Smooth muscle cell (in vitro differentiated cells): ENCODE results near the gene SMURF2. TPM values are rescaled to one million over a fixed set of nuclear protein-coding genes. Genes with fewer than 3 reads are reported as not detected.

Experiments used
- DNase-seq: peaks from one replicate; lab custom pipeline; 2025; ENCODE audit not compliant: unreplicated experiment; lab: John Stamatoyannopoulos, UW
- H2AFZ ChIP-seq: fragments of 200-600 bp; sonication (generic); 2 replicates; pipeline ENCODE4 v1.6.0; 2016; ENCODE audit warnings: antibody characterized with exemption, low read depth, mild to moderate bottlenecking
- H3F3A ChIP-seq: fragments of 200-600 bp; sonication (generic); 2 replicates; pipeline ENCODE4 v1.6.0; 2017; ENCODE audit warnings: antibody characterized with exemption, low read depth
- H3K27ac ChIP-seq: fragments of 200-600 bp; sonication (generic); 2 replicates; pipeline ENCODE4 v1.5.1; 2016; ENCODE audit warnings: low read depth, mild to moderate bottlenecking
- H3K27me3 ChIP-seq: fragments of 200-600 bp; sonication (generic); 2 replicates; pipeline ENCODE4 v1.6.1; 2016; ENCODE audit warnings: low read depth, mild to moderate bottlenecking
- H3K36me3 ChIP-seq: fragments of 200-600 bp; sonication (generic); 2 replicates; pipeline ENCODE4 v1.5.1; 2016; ENCODE audit warnings: low read depth
- H3K4me1 ChIP-seq: fragments of 200-600 bp; sonication (generic); 2 replicates; pipeline ENCODE4 v1.5.1; 2016; ENCODE audit warnings: low read depth
- H3K4me2 ChIP-seq: fragments of 200-600 bp; sonication (generic); 2 replicates; pipeline ENCODE4 v1.6.0; 2016; ENCODE audit warnings: mild to moderate bottlenecking
- H3K4me3 ChIP-seq: fragments of 200-600 bp; sonication (generic); 2 replicates; pipeline ENCODE4 v1.5.1; 2016; ENCODE audit warnings: mild to moderate bottlenecking
- H3K79me2 ChIP-seq: fragments of 200-600 bp; sonication (generic); 2 replicates; pipeline ENCODE4 v1.6.0; 2016; ENCODE audit warnings: low read depth, mild to moderate bottlenecking
- H3K9ac ChIP-seq: fragments of 200-600 bp; sonication (generic); 2 replicates; pipeline ENCODE4 v1.6.0; 2016; ENCODE audit warnings: low read depth
- H3K9me3 ChIP-seq: fragments of 200-600 bp; sonication (generic); replicated peaks from 2 replicates; pipeline ENCODE4 v1.5.1; 2016; ENCODE audit warnings: low read depth
- H4K20me1 ChIP-seq: fragments of 200-600 bp; sonication (generic); 2 replicates; pipeline ENCODE4 v1.6.0; 2016; ENCODE audit warnings: low read depth
- WGBS: methylation state at CpG from one replicate; pipeline ENCODE4 v1.1.7; 2016; ENCODE audit warnings: low lambda C conversion rate; 5-methylcytosine and 5-hydroxymethylcytosine counted together
- polyA plus RNA-seq: library from polyadenylated mRNA; unstranded; fragments of >200 nt; fragmentation: Nextera tagmentation; extraction: Ambion mirVana; gene quantifications from 2 replicates; pipeline ENCODE4 v1.2.1, GENCODE V29; 2016
- total RNA-seq: library from RNA; depleted of rRNA; stranded (reverse); fragments of >200 nt; gene quantifications from 2 replicates; pipeline ENCODE4 v1.2.3, GENCODE V29; 2014
- TF ChIP-seq, protein P1 (sequence below): fragments of 200-600 bp; sonication (generic); IDR thresholded peaks from 2 replicates; pipeline ENCODE4 v1.5.1; 2017; ENCODE audit warnings: borderline replicate concordance, mild to moderate bottlenecking, antibody characterized with exemption; ENCODE audit not compliant: insufficient read depth, poor library complexity, severe bottlenecking

Gene SMURF2
- total and polyA plus RNA-seq, 2 experiments from 2014 or later: 38.9 to 91.2 TPM

DNA sequence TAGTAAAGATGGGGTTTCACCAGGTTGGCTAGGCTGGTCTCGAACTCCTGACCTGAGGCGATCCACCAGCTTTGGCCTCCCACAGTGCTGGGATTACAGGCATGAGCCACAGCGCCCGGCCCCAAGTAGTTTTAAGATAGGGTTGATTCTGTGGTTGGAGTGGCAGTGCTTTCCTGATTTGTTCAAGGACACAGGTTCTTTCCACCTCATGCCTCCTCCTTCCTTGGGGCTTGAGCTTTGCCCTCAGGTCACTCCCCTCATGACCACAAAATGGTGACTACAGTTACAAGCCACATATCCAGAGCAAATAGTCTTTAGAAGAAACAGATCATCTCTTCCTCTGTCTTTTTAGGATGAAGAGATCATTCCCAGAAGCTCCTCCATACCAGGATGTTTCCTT, 25.3 kb upstream of the SMURF2 start:
- Histone ChIP-seq H3K4me2 (no peak overlapping the region), H3K4me1 (no peaks in the 10 kb centered on the region), H3K79me2 (no peaks in the 10 kb centered on the region), H4K20me1 (no peaks in the 10 kb centered on the region), H2AFZ (no peak overlapping the region), H3K4me3 (no peak overlapping the region), H3K27ac (no peak overlapping the region), H3K9ac (no peak overlapping the region), H3K27me3 (no peaks in the 10 kb centered on the region), H3K9me3 (no peaks in the 10 kb centered on the region), H3F3A (peaks cover 4% of the 10 kb centered on the region), H3K36me3 (no peaks in the 10 kb centered on the region)
- WGBS: 86% methylated on average over 4 of the region's 4 CpGs
- TF ChIP-seq, protein P1, sequence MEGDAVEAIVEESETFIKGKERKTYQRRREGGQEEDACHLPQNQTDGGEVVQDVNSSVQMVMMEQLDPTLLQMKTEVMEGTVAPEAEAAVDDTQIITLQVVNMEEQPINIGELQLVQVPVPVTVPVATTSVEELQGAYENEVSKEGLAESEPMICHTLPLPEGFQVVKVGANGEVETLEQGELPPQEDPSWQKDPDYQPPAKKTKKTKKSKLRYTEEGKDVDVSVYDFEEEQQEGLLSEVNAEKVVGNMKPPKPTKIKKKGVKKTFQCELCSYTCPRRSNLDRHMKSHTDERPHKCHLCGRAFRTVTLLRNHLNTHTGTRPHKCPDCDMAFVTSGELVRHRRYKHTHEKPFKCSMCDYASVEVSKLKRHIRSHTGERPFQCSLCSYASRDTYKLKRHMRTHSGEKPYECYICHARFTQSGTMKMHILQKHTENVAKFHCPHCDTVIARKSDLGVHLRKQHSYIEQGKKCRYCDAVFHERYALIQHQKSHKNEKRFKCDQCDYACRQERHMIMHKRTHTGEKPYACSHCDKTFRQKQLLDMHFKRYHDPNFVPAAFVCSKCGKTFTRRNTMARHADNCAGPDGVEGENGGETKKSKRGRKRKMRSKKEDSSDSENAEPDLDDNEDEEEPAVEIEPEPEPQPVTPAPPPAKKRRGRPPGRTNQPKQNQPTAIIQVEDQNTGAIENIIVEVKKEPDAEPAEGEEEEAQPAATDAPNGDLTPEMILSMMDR: no peak
- no peak for DNase-seq

GRCh38 chr17:64686705-64687104, 24.6 kb upstream of the SMURF2 start:
- H3K9ac ChIP-seq: no peak overlapping the region
- H3K27ac ChIP-seq: no peak overlapping the region
- peaks cover 4% of the 10 kb centered on the region for H3F3A ChIP-seq
- H3K9me3 ChIP-seq: no peaks in the 10 kb centered on the region
- 98% methylated on average over 2 of the region's 2 CpGs for WGBS
- H3K4me3 ChIP-seq: no peak overlapping the region
- TF ChIP-seq, protein P1: no peak
- H3K4me2 ChIP-seq: no peak overlapping the region
- H4K20me1 ChIP-seq: no peaks in the 10 kb centered on the region
- no peaks in the 10 kb centered on the region for H3K27me3 ChIP-seq
- no peak overlapping the region for H2AFZ ChIP-seq
- H3K79me2 ChIP-seq: no peaks in the 10 kb centered on the region
- no peak for DNase-seq
- no peaks in the 10 kb centered on the region for H3K4me1 ChIP-seq
- H3K36me3 ChIP-seq: no peaks in the 10 kb centered on the region

DNA sequence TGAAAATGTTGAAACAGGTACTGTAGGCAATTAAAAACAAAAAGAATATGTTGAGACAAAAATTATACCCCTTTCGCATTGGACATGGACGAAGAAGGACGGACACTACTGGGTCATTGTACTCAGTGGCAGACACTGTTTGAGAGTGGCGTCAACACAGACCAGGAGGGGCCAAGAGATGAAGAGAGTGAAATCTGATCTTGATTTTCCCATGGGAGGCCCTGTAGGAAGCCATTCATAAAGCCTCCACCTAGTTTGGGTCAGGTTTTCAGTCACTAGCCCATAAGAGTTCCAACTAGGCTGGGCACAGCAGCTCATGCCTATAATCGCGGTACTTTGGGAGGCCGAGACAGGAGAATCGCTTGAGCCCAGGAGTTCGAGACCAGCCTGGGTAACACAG, 23.6 kb upstream of the SMURF2 start:
- H3K9me3 ChIP-seq: no peaks in the 10 kb centered on the region
- DNase-seq: no peak
- peaks cover 4% of the 10 kb centered on the region for H3F3A ChIP-seq
- H3K4me2 ChIP-seq: no peak overlapping the region
- H3K4me1 ChIP-seq: no peaks in the 10 kb centered on the region
- no peaks in the 10 kb centered on the region for H3K36me3 ChIP-seq
- WGBS: 96% methylated on average over 9 of the region's 9 CpGs
- no peak overlapping the region for H3K4me3 ChIP-seq
- H3K27ac ChIP-seq: no peak overlapping the region
- no peaks in the 10 kb centered on the region for H3K27me3 ChIP-seq
- H3K79me2 ChIP-seq: no peaks in the 10 kb centered on the region
- no peaks in the 10 kb centered on the region for H4K20me1 ChIP-seq
- TF ChIP-seq, protein P1: no peak
- no peak overlapping the region for H3K9ac ChIP-seq
- H2AFZ ChIP-seq: no peak overlapping the region

GRCh38 chr17:64683796-64684195, 21.7 kb upstream of the SMURF2 start:
- Histone ChIP-seq H3K4me3 (no peak overlapping the region), H4K20me1 (no peaks in the 10 kb centered on the region), H3K4me1 (no peaks in the 10 kb centered on the region), H3K36me3 (no peaks in the 10 kb centered on the region), H3K27me3 (no peaks in the 10 kb centered on the region), H3K79me2 (no peaks in the 10 kb centered on the region), H3K9ac (no peak overlapping the region), H3K4me2 (no peak overlapping the region), H3K27ac (no peak overlapping the region), H3F3A (peaks cover 12% of the 10 kb centered on the region), H2AFZ (no peak overlapping the region), H3K9me3 (no peaks in the 10 kb centered on the region)
- TF ChIP-seq, protein P1: no peak
- 68% methylated on average over 2 of the region's 2 CpGs for WGBS
- DNase-seq: no peak
